Measurements from ENCODE around the gene LRFN4.

- TF ChIP-seq POLR2AphosphoS5 (IDR thresholded peaks at IDR 0.05) (no peak), POLR2A (IDR thresholded peaks at IDR 0.05) (no peak)
These were observed 24.6 kb downstream of the LRFN4 start for GRCh38 chr11:66881451-66881835.

Measured in upper lobe of left lung (tissue), 4 donors.